Eye (tissue), 1 donor: Measurements from ENCODE around the gene TMEM190.
A peak's percentile ranks its signal among the peaks of the same experiment; 100 is the strongest.

Experiments
- DNase-seq: peaks from one replicate; pipeline ENCODE4 v3.0.0-alpha.2; 2015

TMEM190 gene

DNA sequence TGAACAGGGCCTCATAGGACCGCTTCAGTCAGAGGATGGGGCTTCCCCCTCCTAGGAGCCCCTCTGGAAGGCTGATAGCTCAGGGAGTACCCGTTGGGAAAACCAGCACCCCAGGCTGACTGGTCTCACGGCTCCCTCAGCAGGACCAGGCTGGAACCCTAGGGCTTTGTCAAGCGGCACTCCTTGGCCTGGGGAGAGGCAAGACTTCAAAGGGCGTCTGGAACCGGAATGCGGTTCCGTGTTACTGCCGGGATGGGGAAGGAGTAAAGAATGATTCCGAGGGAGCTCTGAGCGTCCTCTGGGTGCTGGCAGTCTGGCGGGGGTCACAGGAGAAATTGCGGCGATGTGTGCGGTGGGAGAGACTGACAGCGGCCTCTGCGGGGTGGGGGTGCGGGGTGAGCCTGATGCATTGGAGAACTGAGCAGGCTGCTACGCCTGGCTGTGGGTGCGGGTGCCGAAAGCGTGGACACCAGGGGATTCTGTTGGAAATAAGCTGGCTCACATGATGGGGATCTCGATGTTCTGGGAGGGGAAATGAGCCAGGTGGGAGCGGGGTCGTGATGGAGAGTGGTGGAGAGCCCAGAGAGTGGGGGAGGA, 24.0 kb upstream of the TMEM190 start:
- DNase-seq, result no peak

DNA sequence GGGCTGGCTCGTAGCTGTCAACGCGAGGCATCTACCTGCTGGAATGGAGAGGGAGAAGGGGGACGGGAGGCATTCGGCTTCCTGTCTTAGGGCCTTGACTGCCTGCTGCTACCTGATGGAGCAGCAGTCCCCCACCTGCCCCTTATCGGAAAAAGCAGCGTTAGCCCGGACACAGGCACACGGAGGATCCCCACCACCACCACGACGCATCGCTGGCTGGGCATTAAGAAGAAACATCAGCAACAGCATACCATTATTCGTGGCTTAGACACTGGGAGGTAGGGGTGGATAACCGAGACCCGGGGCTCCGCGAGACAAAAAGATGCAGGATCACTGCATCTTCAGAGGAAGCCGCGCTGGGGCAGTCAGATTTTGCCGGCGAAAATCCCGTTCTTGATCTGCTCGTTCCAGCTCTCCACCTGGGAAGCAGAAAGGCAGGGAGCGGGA, 23.2 kb upstream of the TMEM190 start:
- DNase-seq, result no peak

DNA sequence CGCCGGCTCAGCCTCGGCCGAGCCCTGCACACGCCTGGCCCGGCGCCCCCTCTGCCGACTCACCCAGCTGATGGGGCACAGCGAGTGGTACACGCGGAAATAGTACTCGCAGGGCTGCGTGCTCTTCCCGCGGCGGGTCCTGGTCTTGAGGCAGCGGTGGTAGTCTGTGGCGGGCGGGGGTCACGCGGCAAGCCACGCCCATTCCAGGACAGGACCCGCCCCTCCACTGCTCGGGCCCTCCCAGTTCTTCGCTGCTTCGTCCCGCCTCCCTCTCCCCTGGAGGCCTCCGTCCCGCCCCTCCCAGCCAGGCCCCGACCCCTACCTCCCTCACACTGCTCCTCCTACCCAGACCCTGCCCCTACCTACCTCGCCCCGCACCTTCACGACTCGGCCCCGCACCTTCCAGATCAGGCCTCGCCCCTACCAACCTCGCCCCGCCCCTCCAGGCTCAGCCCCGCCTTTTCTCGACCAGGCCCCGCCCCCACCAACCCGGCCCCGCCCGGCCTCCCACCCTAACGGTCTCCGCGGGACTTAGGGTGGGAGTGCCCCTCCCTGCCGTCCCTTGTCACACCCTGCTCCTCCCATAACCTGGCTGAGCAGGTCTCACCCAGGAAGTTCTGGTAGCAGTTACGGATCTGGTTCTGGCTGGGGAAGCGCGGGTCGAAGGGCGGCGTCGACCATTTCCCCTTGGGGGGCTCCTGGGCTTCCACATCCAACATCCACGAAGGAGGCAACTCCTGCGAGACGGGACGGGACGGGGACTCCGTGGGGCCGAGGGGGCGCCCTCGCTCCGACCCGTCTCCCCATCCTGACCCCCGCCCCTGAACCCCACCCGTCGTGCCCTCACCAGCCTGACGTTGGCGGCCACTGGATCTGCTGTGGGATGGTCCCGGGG, 22.6 kb upstream of the TMEM190 start:
- DNase-seq, result peak; percentile 74

DNA sequence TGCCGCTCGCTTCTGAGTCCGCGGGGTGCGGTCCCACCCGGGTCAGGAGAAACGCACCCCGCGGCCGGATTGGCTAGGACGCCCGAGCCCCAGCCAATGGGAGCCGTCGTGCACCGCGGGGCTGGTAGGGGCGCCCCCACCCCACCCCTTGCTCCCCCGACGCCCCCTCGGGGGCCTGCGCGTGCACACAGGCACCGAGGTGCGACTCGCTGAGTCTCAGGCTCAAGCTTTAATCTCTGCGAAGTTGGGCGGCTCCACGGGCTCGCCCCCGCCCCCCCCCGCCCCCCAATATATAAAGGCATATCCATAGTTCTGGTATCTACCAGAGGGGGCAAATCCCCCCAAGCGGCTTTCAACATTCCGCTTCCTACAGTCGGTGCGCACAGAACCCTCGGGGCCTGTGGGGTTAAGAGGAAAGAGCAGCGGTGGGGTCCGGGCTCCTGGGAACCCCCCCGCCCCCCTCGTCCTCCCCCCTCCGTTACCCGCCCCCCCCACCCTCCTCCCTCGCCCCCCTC, 21.9 kb upstream of the TMEM190 start, which contains the start of gene COX6B2:
TSS of gene COX6B2 (minus strand) at position 22 of the 515 bp plus-strand sequence. CDS start 198 bp downstream, outside the sequence.
- no peak for DNase-seq

DNA sequence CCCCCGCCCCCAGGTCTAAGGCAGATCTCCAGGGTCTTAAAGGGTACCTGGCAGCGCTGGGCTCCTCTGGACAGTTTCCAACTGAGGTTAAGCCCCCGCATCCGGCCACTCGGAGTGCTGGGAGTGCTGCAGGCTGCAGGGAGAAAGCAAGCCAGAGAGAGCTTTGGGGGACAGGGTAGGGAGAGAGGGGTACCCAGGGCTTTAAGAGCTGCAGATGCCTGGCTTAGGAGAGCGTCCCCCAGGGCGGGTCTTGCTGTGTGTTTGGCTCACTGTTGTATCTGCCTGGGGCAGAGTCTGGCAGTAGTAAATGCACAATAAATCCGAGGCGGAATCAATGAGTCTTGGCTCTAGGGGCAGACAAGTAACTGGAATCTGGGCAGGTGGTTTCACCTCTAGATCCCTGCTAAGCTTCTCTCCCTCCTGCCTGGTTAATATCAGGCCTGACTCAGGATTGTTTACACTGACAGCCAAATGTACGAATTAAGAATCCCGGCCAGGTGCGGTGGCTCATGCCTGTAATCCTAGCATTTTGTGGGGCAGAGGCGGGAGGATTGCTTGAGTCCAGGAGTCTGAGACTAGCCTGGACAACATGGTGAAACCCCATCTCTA, 21.3 kb upstream of the TMEM190 start:
- no peak for DNase-seq

DNA sequence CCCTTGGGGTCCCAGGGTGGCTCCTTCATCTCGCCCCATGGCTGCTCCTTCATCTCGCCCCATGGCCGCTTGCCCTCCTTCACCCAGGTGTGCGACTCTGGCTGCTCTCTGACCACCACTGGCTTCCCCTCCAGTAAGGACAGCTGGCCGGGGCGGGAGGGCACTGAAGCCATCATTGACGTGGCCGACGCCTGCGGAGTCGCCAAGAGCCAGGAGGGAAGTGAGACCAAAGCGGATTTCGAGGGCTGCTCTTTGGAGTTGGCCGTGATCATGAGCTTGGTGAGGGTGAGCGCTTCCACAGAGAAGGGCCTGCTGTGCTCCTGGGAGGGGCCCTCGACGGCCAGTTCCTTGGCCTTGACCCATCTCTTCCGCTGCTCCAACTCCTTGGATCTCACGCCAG, 18.1 kb upstream of the TMEM190 start:
- DNase-seq, result no peak

DNA sequence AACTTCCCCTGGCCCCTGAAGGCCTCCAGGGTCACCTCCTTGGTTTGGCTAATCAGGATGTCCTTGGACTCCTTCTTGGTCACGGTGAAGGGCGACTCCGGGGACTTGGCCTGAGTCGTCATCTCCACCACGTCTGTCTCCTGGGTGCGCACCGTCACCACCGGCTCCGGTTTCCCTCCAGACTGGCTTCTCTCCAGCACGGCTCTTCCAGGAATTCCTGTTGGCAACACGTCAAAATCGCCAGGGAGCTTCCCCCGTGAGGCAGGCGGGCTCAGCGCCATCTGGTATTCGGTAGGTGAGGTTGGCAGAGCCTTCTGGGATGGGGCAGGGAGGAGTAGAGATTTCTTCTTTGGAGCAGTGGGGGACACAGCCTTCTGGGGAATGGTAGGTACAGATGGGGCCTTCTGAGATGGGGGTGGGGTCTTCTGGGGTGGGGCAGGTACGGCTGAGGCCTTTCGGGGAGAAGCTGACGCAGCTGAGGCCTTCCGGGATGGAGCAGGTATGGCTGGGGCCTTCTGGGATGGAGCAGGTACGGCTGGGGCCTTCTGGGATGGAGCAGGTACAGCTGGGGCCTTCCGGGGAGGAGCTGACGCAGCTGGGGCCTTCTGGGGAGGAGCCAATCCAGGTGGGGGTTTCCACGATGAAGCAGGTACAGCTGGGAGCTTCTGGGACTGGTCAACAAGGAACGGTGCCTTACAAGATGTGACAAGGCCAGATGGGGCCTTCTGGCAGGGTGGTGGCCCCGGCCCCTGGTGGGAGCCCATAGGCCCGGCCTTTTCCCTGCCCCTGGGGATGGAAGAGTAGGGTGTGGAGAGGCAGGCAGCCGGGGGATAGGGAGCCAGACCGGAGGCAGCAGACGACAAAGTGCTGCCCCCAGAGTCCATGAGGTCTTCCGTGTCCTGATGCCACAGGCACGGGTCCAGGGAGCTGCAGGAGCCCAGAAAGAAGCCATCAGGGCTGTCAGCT, 17.4 kb upstream of the TMEM190 start:
- DNase-seq, result no peak

DNA sequence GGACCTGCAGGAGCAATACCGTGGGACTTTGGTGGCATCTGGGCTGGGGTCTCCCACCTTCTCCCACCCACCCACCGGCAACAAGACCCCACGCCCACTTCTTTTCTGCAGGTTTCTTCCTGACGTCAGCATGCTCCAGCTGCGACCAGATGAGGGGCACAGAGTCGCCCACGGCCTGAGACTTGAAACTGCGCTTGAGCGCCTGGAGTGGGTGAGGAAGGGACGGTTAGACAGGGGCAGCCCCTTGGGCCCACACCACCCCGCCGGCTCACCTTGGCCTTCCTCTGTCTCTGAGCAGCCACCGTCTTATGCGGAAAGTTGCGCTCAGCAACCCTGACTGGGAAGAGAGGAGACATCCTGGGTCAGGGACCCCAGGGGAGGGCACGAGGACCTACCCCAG, 15.7 kb upstream of the TMEM190 start:
- DNase-seq, result no peak

DNA sequence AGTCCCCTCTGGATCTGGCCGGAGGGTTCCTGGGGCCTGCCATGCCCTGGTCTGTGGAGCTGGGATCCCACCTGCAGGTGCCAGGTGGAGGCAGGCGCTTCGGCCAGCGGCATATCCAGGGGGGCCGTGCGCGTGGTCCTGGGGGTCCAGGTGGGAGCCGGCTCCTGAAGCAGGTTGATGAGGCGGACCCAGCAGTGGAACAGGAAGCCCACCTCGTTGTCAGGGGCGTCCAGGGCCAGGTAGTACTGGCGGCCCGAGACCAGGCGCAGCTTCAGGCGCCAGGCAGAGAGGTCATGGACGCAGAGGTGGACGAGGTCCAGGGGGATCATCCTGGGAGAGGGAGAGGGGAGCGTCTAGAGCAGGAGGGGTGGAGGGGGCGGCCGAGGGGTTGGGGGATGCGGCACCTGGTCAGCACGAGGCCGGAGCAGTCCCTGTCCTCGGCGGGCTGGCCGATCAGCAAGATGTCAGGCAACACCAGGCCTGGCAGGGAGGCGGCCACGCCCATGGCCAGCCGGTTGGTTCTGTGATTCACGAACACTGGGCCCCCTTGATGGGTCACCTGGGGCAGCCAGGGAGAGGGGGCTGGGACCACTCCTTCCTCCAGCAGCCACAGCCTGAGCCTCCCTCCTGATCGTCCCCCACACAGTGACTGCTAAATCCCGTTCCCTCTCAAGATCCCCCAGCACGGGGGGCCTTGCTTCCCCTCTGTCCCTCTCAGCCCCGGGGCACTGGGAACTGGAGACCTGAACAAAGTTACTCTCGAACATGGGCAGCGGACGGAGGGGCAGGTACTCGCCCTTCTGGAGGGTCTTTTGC, 14.2 kb upstream of the TMEM190 start:
- DNase-seq, result no peak

DNA sequence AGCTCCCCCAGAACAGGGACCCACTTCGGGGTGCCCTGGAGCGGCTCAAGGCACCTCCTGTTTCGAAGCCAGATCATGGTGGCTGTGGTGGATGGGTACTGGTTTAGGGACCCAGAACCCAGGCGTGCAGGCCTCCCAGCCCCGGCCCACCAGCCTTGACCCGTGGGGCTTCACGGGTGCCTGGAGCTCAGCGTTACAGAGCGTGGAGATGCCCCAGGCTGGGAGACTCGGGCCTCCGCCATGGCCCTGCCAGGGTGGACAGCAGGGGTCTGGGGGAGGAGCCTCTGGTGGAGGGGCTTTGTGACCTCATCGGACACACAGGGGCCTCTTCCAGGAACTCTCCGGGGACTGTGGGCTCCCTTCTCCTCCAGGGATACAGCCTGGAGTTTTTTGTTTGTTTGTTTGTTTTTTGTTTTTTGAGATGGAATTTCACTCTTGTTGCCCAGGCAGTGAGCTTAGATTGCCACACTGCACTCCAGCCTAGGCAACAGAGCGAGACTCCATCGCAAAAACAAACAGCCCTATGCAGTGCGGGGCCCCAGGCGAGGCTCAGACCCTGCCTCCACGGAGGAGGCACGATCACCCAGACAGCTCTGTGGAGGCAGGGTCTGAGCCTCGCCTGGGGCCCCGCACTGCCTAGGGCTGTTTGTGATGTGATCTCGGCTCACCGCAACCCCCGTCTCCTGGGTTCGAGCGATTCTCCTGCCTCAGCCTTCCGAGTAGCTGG, 13.5 kb upstream of the TMEM190 start, which contains the start of gene GARIN5B:
TSS of gene GARIN5B (minus strand) at position 271 of the 727 bp plus-strand sequence. CDS start at position 77, 194 bp downstream.
- no peak for DNase-seq

DNA sequence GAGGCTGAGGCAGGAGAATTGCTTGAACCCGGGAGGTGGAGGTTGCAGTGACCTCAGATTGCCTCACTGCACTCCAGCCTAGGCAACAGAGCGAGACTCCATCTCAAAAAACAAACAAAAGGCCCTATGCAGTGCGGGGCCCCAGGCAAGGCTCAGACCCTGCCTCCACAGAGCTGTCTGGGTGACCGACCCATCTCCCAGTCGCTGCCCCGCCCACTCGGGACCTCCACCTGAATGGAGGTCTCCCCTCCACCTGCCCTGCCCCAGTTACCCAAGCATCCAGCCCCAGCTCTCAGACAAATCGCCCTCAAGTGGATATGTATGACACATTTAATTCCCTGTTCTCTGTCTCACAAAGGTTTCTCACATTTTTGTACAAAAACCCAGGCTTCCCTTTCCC, 11.4 kb upstream of the TMEM190 start:
- DNase-seq, result no peak

DNA sequence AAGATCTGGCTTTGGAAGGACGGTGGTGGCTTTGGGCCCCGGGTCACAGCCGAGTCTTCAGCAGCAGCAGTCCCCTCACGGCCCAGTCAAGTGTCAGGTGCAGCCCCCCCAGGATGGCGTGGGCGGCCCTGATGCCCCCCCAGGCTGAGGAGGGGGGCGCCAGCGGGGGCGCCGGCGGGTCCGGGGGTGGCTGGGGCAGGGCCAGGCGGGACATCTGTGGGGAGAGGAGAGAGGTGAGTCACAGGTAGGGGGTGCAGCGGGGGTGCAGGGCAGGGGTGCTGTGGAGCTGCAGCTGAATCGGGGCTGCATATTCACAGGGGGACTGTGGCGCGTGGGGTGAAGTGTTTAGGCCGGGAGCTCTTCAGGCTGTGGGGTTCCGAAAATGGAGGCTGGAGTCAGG, 10.7 kb upstream of the TMEM190 start:
- no peak for DNase-seq

DNA sequence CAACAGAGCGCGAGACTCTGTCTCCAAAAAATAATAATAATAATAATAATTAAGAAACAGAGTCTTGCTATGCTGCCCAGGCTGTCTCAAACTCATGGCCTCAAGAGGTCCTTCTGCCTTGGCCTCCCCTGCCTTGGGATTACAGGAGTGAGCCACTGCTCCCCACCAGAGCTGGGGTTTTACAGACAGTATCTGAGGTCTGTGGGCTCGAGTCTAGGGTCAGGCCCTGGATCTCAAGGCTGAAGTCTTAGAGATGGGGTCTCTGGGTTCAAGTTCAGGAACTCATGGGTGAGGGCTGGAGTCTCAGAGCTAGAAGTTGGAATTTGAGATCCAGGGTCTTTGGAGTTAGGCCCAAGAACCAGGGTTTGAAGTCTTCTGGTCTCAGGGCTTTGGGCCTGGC, 9.8 kb upstream of the TMEM190 start:
- no peak for DNase-seq

DNA sequence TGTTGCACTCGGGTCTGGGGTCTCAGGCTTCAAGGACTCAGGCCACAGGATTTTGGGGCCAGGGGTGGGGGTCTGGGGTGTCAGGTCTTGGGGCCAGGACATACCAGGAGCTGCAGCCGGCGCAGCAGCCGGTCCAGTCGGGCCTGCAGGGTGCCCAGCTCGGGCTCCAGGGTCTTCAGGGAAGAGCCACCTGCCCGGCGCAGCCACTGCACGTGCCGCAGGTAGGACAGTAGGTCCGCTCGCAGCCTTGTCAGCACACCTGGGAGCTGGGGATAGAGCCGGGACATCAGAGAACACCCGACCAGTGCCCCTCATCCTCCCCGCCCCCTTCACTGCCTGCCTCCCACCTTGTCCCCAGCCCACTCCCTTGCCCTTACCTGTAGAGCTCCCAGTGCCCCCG, 8.5 kb upstream of the TMEM190 start:
- no peak for DNase-seq

DNA sequence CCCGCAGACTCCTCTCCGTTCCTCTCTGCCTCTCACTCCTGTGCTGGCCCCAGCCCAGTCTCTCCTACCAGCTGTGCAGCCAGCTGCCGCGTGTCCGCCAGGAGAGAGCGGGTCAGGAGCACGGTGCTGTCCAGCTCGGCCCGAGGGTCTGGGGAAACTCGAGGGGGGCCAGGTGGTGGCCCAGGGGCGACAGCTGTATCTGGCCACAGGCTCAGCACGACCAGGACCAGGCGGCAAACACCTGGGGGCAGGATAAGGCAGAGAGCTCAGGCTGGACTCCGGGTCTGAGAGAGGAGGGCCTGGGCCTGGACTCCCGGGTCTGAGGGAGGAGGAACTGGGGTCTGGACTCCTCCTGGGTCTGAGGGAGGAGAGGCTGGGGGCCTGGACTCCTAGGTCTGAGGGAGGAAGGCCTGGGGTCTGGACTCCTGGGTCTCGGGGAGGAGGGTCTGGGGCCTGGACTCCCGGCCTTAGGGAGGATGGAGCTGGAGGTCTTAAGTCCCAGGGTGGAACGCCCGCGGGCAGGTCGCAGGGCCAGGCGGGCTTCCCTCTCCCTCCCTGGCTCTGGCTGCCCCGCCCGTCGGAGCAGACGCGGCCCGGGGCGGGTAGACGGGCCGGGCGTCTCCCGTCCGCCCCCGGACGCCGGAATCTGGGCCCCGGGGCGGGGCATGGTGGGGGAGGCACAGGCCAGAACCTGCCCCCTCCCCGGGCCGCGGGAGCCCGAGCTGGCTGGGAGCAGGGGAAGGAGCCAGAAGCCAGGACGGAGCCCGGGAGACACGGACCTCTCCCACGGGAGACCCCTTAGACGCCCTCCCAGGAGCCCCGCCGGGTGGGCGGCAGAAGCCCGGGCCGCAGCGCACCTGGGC, 7.7 kb upstream of the TMEM190 start:
- DNase-seq, result no peak

DNA sequence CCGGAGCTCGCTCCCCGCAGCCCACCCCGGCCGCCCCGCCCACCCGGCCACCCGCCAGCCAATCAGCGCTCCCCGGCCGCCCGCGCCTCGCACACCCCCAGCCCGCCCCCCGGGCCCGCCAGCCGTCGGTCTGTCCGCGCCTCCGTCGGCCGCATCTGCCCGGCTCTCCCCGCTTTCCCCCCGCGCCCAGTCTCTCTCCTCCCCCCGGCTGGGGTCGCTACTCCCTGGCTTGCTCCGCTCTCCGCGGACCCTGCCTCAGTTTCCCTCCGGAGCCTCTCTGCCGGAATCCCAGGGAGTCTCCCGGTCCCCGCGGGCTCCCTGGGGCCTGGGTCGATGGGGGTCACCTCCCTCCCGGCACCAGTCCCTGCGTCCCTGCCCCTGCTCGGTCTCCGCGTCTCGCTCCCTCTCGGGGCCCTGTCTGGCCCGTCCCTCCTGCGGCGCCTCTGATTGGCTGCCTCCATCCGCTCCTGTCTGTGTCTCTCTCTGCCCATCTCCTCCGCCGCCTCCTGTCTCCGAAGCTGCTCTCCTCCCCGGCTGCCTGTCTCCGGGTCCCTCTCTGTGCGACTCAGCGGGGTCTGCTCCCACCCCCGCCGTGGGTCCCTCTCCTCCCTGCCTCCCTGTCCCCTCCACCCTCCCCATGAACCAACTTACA, 6.8 kb upstream of the TMEM190 start:
- DNase-seq, result peak; percentile 83

DNA sequence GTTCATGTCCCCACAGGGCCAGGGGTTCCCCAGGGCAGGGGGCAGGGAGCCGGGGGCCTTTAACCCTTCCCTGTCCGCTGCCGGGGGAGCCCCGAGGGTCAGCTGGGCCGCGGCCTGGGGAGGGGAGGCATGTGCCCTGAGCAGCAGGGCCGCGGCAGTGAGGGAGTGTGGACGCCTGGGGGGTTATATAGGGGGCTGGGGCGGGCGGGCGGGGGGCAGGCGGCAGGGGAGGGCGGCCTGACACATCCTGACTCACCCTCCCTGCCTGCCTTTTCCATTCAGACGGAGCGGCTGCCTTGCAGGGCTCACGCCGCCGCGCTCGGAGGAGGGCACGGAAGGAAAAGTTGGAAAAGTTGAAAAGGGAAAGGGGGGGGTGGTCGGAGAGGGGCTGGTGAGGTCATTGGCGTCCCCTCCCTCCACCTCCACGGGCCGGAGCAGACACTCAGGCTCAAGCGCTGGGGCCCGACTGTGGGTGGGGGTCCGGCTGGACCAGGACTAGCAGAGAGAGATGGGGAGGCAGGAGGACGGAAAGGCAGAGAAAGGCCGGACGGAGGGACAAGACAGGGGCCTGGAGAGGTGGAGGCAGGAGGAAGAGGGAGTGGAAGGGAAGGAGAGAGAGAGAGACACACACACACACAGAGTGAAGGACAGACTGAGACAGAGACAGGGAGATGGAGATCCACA, 6.2 kb upstream of the TMEM190 start, which contains the start of gene IL11:
TSS of gene IL11 (minus strand) at position 159 of the 684 bp plus-strand sequence. CDS start at position 6, 153 bp downstream.
- no peak for DNase-seq
